Activated naive CD8-positive, alpha-beta T cell treated with anti-CD3 and anti-CD28 coated beads, Interleukin-2, amount 50 U/mL, for 16 hours (primary cell): ENCODE measurements around the gene DOK5.
"Not testable (repeated sequence)": the region's sequence is repeated elsewhere in the genome, so short reads cannot be mapped to it uniquely, and the experiment has no call there.

Source experiments
- DNase-seq: peaks from one replicate; pipeline ENCODE4 v3.0.0-alpha.2; 2020; ENCODE audit warnings: low read depth, low spot score

Gene DOK5

DNA sequence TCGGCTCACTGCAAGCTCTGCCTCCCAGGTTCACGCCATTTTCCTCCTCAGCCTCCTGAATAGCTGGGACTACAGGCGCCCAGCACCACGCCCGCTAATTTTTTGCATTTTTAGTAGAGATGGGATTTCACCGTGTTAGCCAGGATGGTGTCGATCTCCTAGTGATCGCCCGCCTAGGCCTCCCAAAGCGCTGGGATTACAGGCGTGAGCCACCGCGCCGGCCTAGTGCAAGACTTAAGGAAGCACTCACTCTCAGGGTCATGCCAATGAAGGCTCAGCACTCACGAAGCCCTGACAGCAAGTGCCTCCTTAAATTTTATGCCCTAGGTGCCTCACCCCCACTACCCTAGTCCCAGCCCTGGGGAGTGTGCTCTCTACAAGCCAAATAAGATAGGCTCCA is 4.7 kb upstream of the DOK5 start:
- no peak for DNase-seq

- no peak for DNase-seq
Measured at GRCh38 chr20:54472607-54473006, 2.8 kb upstream of the DOK5 start.

- DNase-seq = no peak
Measured at GRCh38 chr20:54473340-54473739, 2.1 kb upstream of the DOK5 start.

DNA sequence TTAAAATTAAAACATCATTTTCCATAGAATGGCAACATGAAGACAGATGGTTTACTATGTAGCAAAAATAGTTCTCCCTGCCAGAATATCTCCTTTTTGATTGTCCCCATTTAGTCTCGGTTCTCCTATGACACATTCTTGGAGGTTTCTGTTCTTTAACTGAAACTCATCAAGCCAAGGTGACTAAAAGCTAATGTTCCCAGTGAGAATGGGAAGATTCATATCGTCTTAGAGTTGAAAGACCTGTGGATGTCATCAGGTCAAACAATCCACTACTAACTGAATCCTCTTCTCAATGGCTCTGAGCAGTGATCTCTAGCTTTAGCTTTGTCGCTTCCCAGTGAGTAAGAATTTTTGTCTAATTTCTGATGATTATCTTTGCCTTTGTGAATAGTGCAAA is 1.3 kb upstream of the DOK5 start:
- DNase-seq = no peak

GRCh38 chr20:54474866-54475265 is 527 bp upstream of the DOK5 start:
- DNase-seq = no peak

DNA sequence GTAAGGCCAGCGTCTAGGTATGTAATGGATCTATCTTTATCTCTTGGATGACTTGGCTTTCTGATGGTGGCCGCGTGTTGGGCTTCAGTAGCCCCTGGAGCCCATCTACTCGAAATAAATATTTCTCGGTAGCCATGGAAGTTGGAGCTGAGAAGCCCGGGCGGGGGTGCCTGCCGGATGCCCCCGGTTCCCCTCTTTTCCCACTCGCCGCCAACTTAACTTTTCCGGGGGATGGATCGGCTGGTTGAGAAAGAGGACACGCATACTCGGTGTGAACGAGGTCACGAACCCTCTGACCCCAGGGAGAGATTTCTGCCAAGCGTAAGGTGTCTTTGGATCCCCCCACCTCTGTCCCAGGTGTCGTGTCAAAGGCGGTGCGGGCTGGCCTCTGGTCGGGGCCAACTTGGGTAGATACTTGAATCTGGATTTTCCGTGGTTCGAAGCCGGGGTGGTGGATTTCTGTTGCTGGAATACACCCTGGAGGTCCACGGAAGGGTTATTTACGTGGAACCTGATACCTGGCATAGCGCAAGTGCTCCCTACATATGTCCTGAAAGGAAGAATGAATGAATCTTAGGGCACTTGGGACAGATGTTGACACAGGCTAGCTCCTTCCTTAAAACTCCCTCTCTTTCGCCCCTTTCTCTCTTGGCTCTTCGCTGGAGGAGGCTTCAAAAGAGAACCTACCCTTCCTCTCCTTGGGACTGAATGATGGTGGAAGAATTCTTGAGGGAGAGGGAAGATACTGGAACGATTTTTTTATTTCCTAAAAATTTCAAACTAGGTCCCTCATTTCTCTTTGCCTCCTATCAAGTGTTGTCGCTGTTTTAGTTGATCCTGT is 996 bp downstream of the DOK5 start:
- no peak for DNase-seq

GRCh38 chr20:54477191-54477955 is 2.0 kb downstream of the DOK5 start:
- DNase-seq = no peak

GRCh38 chr20:54479138-54479906 is 3.9 kb downstream of the DOK5 start:
- DNase-seq = no peak

DNA sequence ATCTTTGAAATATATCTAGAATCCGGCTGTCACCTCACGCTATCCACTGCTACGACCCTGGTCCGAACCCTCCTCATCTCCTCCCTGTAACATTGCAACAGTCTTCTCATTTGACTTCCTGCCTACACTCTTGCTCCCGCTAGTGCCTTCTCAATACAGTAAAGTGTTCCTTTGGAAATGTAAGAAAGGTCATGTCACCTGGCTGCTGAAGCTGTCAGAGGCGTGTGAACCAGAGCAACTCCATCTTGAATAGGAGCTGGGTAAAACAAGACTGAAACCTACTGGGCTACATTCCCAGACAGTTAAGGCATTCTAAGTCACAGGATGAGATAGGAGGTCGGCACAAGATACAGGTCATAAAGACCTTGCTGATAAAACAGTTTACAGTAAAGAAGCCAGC is 4.5 kb downstream of the DOK5 start:
- DNase-seq = not testable (repeated sequence)

GRCh38 chr20:54481442-54481841 is 6.0 kb downstream of the DOK5 start:
- no peak for DNase-seq

GRCh38 chr20:54485631-54486030 is 10.2 kb downstream of the DOK5 start:
- DNase-seq = no peak

- no peak for DNase-seq
Measured at GRCh38 chr20:54486585-54486984, 11.2 kb downstream of the DOK5 start.

GRCh38 chr20:54488442-54488841 is 13.0 kb downstream of the DOK5 start:
- no peak for DNase-seq

DNA sequence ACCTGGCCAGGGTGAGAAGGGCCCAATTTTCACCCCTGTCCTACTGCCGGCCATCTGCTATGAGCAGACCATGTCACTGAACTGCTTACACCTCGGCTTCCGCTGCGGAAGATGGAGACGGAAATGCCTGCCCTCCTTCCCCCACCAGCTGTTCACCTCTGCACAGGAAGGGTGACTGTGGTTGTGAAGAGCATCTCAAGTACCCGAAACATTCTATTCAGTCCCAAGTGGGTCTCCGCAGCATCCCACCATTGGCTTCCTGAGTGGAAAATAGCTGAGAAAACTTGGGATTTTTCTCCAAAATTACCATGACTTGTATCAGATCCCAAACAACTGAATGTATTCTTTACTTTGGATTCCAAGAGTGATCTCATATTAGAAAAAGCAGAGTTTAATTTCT is 16.1 kb downstream of the DOK5 start:
- no peak for DNase-seq

DNA sequence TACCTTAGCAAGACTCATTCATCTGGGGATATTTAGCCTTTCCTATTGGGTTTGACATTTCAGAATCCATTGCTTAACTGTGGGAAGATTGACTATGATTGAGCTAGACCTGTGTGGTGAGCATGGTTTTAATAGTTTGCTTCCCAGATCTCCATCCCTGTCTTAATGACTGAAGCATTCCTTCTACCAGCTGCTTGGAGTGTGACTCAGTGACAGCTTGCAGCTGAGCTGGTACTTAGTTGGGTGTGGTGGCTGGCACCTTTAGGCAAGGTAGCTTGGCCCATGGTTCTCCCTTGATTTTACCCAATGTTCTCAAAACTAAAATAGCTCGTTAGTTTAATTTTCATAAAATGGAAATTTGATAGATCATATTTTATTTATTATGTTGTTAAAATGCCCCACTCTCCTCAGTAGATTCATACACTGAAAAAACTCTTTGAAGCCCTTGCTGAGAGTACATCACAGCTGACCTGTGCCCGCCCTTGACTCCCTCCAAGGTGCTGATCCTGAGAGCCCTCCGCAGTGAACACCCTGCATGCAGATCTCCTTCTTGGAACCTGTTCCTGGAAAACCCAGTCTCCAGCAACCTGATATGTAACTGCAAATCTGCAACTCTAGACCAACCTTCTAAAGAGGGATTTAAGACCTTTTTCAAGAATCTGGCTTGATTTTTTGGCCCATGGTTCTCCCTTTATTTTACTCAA is 19.1 kb downstream of the DOK5 start:
- no peak for DNase-seq

- no peak for DNase-seq
Measured at GRCh38 chr20:54497931-54498718, 22.7 kb downstream of the DOK5 start.

GRCh38 chr20:54499111-54499510 is 23.7 kb downstream of the DOK5 start:
- no peak for DNase-seq

GRCh38 chr20:54502179-54502578 is 26.8 kb downstream of the DOK5 start:
- DNase-seq = no peak

- no peak for DNase-seq
Measured at GRCh38 chr20:54506643-54507042, 31.2 kb downstream of the DOK5 start.

GRCh38 chr20:54510541-54511129 is 35.2 kb downstream of the DOK5 start:
- no peak for DNase-seq
